ENCODE data around the gene SEMA4B. TPM values are rescaled to one million over a fixed set of nuclear protein-coding genes. Genes with fewer than 3 reads are reported as not detected.

Gene SEMA4B
- total RNA-seq, 4 donors from 2014 or later: 89.2 to 151 (median 106) TPM

DNA sequence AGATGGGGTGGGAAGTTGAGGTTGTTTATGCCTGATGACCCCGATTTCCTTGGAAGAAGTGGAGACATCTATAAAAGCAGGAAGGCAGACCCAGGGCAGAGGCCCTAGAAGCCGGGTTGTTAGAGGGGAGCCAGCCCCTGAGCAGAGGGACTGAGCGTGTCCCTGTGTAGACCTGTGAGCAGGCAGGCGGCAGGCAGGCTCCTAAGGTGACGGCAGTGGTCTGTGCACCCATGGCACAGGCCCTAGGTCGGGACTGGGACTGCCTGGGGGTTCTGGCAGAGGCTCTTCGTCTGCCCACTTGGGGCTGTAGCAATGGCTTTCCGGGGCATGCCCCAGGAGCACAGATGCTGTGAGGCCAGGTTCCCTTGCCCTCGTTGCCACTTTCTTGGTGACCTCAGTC is 9.9 kb downstream of the SEMA4B start:
- TF ChIP-seq POLR2A (IDR thresholded peaks at IDR 0.05): no peak
- TF ChIP-seq, protein P1, sequence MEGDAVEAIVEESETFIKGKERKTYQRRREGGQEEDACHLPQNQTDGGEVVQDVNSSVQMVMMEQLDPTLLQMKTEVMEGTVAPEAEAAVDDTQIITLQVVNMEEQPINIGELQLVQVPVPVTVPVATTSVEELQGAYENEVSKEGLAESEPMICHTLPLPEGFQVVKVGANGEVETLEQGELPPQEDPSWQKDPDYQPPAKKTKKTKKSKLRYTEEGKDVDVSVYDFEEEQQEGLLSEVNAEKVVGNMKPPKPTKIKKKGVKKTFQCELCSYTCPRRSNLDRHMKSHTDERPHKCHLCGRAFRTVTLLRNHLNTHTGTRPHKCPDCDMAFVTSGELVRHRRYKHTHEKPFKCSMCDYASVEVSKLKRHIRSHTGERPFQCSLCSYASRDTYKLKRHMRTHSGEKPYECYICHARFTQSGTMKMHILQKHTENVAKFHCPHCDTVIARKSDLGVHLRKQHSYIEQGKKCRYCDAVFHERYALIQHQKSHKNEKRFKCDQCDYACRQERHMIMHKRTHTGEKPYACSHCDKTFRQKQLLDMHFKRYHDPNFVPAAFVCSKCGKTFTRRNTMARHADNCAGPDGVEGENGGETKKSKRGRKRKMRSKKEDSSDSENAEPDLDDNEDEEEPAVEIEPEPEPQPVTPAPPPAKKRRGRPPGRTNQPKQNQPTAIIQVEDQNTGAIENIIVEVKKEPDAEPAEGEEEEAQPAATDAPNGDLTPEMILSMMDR (IDR thresholded peaks at IDR 0.05): no peak
- WGBS, 2 donors: 78 to 79% methylated on average over 9 of the region's 9 CpGs
- no peak overlapping the region for H3K4me3 ChIP-seq (ENCODE audit: low read depth, poor library complexity, severe bottlenecking)
- DNase-seq (ENCODE audit: low spot score in 2 of 2): no peak
- intact Hi-C loops (cut with DNase I; ENCODE audit: low total_unique reads): no loop called here

DNA sequence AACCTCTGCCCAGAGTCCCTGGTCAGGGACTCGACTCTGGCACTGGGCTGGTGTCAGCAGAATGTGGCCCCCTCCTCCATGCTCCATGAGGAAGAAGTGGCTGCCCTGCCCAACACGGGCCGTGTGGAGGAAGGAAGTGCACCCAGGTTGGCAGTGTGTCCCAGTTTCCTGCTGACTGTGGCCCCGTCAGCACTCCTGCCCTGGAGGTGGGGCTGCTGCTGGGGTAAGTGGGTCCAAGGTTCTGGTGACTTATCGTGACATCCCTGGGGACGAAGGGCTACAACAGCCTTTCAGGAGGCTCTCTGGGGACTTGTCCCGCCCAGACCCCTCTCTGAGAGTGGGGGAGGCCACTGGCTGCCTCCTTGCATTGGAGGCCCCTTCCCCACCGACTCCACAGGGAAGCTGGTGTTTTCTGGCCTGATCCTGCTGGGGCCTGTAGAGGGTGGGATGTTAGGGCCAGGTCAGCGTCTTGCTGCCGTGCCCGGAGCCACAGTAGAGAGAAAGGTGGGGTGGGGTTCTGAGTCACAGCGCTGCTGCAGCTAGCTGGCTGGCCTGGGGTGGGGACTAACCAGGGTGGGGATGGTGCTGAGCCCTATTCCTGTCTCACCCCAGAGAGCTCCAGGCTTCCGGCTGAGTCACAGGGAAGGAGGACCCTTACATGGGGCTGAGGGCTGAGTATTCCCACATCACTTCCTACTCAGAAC is 10.5 kb downstream of the SEMA4B start:
- TF ChIP-seq POLR2A (IDR thresholded peaks at IDR 0.05): no peak
- TF ChIP-seq, protein P1 (IDR thresholded peaks at IDR 0.05): no peak
- intact Hi-C loops (cut with DNase I; ENCODE audit: low total_unique reads): no loop called here
- WGBS, 2 donors: 25 to 28% methylated on average over 7 to 13 of the region's 13 CpGs

DNA sequence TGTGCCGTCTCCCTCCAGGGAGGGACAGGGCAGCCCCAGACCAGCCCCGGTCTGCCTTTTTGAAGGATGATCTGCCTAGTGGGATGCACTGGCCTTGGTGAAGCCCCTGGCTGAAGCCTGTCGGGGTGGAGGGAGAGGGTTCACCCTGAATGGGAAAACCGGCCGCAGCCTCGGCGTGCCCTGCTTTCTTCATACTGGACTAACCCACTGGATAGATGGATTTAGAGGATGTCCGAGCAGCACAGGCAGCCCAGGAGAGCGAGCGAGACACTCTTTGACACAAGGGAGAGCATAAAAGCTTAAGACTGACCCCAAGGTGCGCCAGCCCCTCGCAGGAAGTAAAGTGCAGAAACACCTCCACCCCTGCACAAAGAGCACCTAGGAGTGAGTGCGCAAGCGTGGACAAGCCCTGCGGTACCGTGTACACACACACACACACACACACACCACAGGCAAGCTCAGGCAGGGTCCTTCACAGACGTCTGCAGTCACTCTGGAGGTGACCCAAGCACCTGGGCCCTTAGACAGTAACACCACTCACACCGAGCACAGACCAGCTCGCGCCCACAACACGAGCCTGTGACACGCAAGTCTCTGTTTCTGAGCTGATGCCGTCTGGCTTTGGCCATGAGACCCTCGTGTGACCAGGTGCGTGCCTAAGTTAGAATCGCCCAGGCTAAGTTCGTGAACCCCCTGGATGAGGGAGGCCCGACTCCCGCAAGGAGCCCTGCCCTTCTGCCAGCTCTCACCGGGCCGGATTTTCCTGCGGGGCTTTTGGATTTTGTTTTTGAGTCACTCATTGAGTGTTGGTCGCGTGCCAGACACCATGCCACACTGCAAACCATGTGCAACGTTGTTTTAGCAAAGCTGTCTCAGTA is 11.3 kb downstream of the SEMA4B start:
- WGBS, 2 donors: 46 to 62% methylated on average over 29 to 35 of the region's 35 CpGs
- intact Hi-C loops (cut with DNase I; ENCODE audit: low total_unique reads): no loop called here
- H3K4me3 ChIP-seq (ENCODE audit: low read depth, poor library complexity, severe bottlenecking): no peak overlapping the region
- TF ChIP-seq POLR2A (IDR thresholded peaks at IDR 0.05): no peak
- TF ChIP-seq, protein P1 (IDR thresholded peaks at IDR 0.05): no peak
- DNase-seq (ENCODE audit: low spot score in 2 of 2): no peak

More for the DNA sequence above, 10.5 kb downstream of the SEMA4B start:
- DNase-seq (ENCODE audit: low spot score in 2 of 2): peak in 1 of 2 donors; percentile 89
- no peak overlapping the region for H3K4me3 ChIP-seq (ENCODE audit: low read depth, poor library complexity, severe bottlenecking)

DNA sequence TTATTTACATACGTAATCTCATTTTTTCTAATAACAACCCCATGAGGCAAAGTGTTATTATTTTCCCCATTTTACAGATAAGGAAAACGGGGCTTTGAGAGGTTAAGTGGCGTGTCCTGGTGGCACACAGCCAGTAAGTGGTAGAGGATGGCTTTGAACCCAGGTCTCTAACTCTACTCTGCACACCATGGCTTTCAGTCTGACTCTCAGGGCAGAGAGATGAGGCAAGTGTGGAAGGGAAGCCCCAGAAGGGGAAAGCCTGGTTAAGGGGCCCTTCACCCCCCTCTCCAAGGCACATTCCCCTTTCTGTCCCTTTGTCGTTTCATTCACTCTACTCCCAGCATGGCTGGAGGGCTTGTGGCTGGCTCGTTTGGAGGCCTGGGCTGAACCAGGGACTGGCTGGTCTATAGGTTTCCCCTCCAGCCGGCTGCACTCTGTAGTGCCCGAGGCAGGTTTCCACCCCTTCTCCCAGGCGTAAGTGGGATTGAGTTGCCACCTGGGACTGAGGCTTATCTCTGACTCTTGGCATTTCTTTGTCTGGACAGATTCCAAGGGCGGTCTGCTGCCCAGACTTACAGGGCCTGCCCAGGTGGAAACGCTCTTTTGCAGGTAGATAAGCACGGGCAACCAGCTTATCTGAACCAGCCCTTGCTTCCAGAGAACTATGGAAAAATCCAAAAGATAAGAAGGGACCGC is 12.1 kb downstream of the SEMA4B start:
- no peak for TF ChIP-seq POLR2A (IDR thresholded peaks at IDR 0.05)
- TF ChIP-seq, protein P1 (IDR thresholded peaks at IDR 0.05): no peak
- 53% methylated on average over 12 of the region's 12 CpGs for WGBS, 2 donors
- DNase-seq (ENCODE audit: low spot score in 2 of 2): no peak
- intact Hi-C loops (cut with DNase I; ENCODE audit: low total_unique reads): no loop called here
- H3K4me3 ChIP-seq (ENCODE audit: low read depth, poor library complexity, severe bottlenecking): no peak overlapping the region

DNA sequence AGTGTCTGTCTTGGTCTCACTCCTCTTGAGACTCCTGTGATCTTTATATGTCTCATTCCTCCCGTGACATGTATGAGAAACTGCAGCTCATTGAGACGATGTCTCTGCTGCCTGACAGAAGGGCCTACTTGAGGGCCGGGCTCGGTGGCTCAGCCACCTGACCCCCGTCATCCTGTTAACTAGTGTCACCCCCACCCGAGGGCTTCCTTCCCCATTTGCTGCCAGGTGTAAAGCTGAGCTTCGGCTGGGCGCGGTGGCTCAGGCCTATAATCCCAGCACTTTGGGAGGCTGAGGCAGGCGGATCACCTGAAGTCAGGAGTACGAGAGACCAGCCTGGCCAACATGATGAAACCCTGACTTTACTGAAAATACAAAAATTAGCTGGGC is 12.7 kb downstream of the SEMA4B start:
- WGBS, 2 donors: 64 to 77% methylated on average over 11 of the region's 11 CpGs
- intact Hi-C loops (cut with DNase I; ENCODE audit: low total_unique reads): no loop called here

More for the DNA sequence above, 12.7 kb downstream of the SEMA4B start:
- DNase-seq (ENCODE audit: low spot score in 2 of 2): no peak
- no peak overlapping the region for H3K4me3 ChIP-seq (ENCODE audit: low read depth, poor library complexity, severe bottlenecking)
- no peak for TF ChIP-seq POLR2A (IDR thresholded peaks at IDR 0.05)
- TF ChIP-seq, protein P1 (IDR thresholded peaks at IDR 0.05): no peak

All from lower leg skin (tissue), 4 donors.